ENCODE results near the gene WDHD1.
"Not testable (repeated sequence)": the region's sequence is repeated elsewhere in the genome, so short reads cannot be mapped to it uniquely, and the experiment has no call there.

WDHD1 gene

GRCh38 chr14:54902521-54903420 lies 124.1 kb downstream of the WDHD1 start, which contains the start of gene GCH1:
Gene GCH1, minus strand, starts transcription at chr14:54902826. Its CDS starts 163 bp downstream, at chr14:54902663.
- TF ChIP-seq CTCF (IDR thresholded peaks at IDR 0.05) (peak; percentile 80), ZFX (IDR thresholded peaks at IDR 0.05; ENCODE audit: borderline replicate concordance) (no peak)
- peak within 1 kb of the TSS; percentile 78 for H3K27ac ChIP-seq

GRCh38 chr14:54902143-54902520 lies 124.8 kb downstream of the WDHD1 start:
- TF ChIP-seq CTCF (IDR thresholded peaks at IDR 0.05) = no peak
- TF ChIP-seq ZFX (IDR thresholded peaks at IDR 0.05; ENCODE audit: borderline replicate concordance) = no peak
- peak overlapping the region; percentile 78 for H3K27ac ChIP-seq

GRCh38 chr14:54901380-54902142 lies 125.3 kb downstream of the WDHD1 start:
- H3K27ac ChIP-seq = peak overlapping the region; percentile 78
- TF ChIP-seq CTCF (IDR thresholded peaks at IDR 0.05) (no peak), ZFX (IDR thresholded peaks at IDR 0.05; ENCODE audit: borderline replicate concordance) (no peak)

GRCh38 chr14:54899573-54899972 lies 127.3 kb downstream of the WDHD1 start:
- no peak for TF ChIP-seq CTCF (IDR thresholded peaks at IDR 0.05)
- TF ChIP-seq ZFX (IDR thresholded peaks at IDR 0.05; ENCODE audit: borderline replicate concordance) = no peak
- no peak overlapping the region for H3K27ac ChIP-seq

GRCh38 chr14:54897809-54898555 lies 128.9 kb downstream of the WDHD1 start:
- not testable (repeated sequence) for H3K27ac ChIP-seq

- TF ChIP-seq ZFX (IDR thresholded peaks at IDR 0.05; ENCODE audit: borderline replicate concordance) (no peak), CTCF (IDR thresholded peaks at IDR 0.05) (no peak)
- H3K27ac ChIP-seq = no peak overlapping the region
Observed at GRCh38 chr14:54895683-54896082, 131.2 kb downstream of the WDHD1 start.

- TF ChIP-seq ZFX (IDR thresholded peaks at IDR 0.05; ENCODE audit: borderline replicate concordance) (no peak), CTCF (IDR thresholded peaks at IDR 0.05) (no peak)
- H3K27ac ChIP-seq = no peak overlapping the region
Observed at GRCh38 chr14:54894995-54895394, 131.9 kb downstream of the WDHD1 start.
